GM23338 (cell line): Measurements from ENCODE around the gene THBS4.

Experiments
- EZH2 ChIP-seq: fragments of 200-600 bp; sonication (generic); IDR thresholded peaks from one replicate; pipeline ENCODE4 v1.8.0; 2017; ENCODE audit warnings: antibody characterized with exemption, mild to moderate bottlenecking, low read depth; ENCODE audit not compliant: unreplicated experiment
- POLR2AphosphoS5 ChIP-seq: IDR thresholded peaks from 2 replicates; pipeline ENCODE4 v1.6.1; 2016; ENCODE audit warnings: antibody characterized with exemption, low read depth
- TF ChIP-seq, protein P1 (sequence below), 2 experiments: fragments of 200-600 bp in 1 of 2; sonication (generic) in 1 of 2; conservative IDR thresholded peaks; 2 replicates each; pipeline versions ENCODE4 v1.5.1 to v1.6.1; 2016 to 2017; ENCODE audit warnings: antibody characterized with exemption in 2 of 2, low read depth in 2 of 2, mild to moderate bottlenecking in 2 of 2, moderate library complexity in 1 of 2
- TF ChIP-seq, protein P2 (sequence below): IDR thresholded peaks from one replicate; pipeline ENCODE4 v1.6.1; 2018; ENCODE audit warnings: antibody characterized with exemption; ENCODE audit not compliant: unreplicated experiment

DNA sequence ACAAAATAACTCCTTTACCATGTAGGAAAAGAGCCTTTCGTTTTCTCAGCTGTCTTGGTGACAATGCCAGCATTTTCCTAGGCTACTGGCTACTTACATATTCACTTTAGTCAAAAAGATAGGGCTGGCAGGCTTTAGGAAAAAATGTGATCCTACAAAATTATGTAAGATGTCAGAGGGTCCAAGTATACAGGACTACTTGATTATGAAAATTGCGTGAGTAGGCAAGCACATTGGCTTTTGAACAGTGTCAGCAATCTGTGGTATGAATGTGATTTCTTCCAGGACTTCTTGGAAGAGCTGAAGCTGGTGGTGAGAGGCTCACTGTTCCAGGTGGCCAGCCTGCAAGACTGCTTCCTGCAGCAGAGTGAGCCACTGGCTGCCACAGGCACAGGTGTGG, 22.8 kb downstream of the THBS4 start:
- TF ChIP-seq, protein P1, sequence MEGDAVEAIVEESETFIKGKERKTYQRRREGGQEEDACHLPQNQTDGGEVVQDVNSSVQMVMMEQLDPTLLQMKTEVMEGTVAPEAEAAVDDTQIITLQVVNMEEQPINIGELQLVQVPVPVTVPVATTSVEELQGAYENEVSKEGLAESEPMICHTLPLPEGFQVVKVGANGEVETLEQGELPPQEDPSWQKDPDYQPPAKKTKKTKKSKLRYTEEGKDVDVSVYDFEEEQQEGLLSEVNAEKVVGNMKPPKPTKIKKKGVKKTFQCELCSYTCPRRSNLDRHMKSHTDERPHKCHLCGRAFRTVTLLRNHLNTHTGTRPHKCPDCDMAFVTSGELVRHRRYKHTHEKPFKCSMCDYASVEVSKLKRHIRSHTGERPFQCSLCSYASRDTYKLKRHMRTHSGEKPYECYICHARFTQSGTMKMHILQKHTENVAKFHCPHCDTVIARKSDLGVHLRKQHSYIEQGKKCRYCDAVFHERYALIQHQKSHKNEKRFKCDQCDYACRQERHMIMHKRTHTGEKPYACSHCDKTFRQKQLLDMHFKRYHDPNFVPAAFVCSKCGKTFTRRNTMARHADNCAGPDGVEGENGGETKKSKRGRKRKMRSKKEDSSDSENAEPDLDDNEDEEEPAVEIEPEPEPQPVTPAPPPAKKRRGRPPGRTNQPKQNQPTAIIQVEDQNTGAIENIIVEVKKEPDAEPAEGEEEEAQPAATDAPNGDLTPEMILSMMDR (conservative IDR thresholded peaks at IDR 0.05; ENCODE audit: low read depth in 2 of 2), result no peak
- TF ChIP-seq EZH2, result no peak
- no peak for TF ChIP-seq POLR2AphosphoS5
- TF ChIP-seq, protein P2, sequence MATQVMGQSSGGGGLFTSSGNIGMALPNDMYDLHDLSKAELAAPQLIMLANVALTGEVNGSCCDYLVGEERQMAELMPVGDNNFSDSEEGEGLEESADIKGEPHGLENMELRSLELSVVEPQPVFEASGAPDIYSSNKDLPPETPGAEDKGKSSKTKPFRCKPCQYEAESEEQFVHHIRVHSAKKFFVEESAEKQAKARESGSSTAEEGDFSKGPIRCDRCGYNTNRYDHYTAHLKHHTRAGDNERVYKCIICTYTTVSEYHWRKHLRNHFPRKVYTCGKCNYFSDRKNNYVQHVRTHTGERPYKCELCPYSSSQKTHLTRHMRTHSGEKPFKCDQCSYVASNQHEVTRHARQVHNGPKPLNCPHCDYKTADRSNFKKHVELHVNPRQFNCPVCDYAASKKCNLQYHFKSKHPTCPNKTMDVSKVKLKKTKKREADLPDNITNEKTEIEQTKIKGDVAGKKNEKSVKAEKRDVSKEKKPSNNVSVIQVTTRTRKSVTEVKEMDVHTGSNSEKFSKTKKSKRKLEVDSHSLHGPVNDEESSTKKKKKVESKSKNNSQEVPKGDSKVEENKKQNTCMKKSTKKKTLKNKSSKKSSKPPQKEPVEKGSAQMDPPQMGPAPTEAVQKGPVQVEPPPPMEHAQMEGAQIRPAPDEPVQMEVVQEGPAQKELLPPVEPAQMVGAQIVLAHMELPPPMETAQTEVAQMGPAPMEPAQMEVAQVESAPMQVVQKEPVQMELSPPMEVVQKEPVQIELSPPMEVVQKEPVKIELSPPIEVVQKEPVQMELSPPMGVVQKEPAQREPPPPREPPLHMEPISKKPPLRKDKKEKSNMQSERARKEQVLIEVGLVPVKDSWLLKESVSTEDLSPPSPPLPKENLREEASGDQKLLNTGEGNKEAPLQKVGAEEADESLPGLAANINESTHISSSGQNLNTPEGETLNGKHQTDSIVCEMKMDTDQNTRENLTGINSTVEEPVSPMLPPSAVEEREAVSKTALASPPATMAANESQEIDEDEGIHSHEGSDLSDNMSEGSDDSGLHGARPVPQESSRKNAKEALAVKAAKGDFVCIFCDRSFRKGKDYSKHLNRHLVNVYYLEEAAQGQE, result no peak
